ENCODE measurements around the gene TIMMDC1. TPM values are rescaled to one million over a fixed set of nuclear protein-coding genes. Genes with fewer than 3 reads are reported as not detected.

The TIMMDC1 gene
- total and polyA plus RNA-seq, 2 of the 4 experiments (the other 2 are of a cell fraction), result 52.5 to 56.6 TPM

GRCh38 chr3:119469418-119470189 lies 28.7 kb upstream of the TIMMDC1 start:
- Histone ChIP-seq H2AK9ac (replicated peaks; ENCODE audit: low read depth, low read length, poor library complexity) (peak overlapping the region; percentile 88), H4K20me1 (ENCODE audit: insufficient read depth, low read length) (no peaks in the 10 kb centered on the region), H2BK20ac (ENCODE audit: low read depth, low read length) (no peak overlapping the region), H3K18ac (ENCODE audit: low read depth, low read length) (no peak overlapping the region), H2BK120ac (ENCODE audit: low read depth, low read length) (no peak overlapping the region), H4K8ac (ENCODE audit: low read depth in 2 of 2, low read length in 2 of 2) (peak overlapping the region; percentile 89 to 95; a peak in 2 of 4 replicates), H3K14ac (replicated peaks; ENCODE audit: low read depth, low read length) (no peak overlapping the region), H2BK5ac (ENCODE audit: low read depth, low read length, poor library complexity, severe bottlenecking) (no peak overlapping the region), H2AK5ac (ENCODE audit: low read depth, low read length) (no peak overlapping the region), H3K9ac (ENCODE audit: low read depth, low read length) (peak overlapping the region; percentile 71), H4K5ac (ENCODE audit: low read depth, low read length) (no peak overlapping the region), H3K4ac (ENCODE audit: low read depth, low read length) (0 out of 2 replicates have a peak overlapping the region, but pooled peaks have one; percentile 87), H3K27ac (ENCODE audit: insufficient read depth, low read length) (peak overlapping the region; percentile 80; the same call in 1 of the 2 replicates), H3K4me2 (ENCODE audit: low read depth, low read length) (peak overlapping the region; percentile 88), H3K27me3 (ENCODE audit: control insufficient read depth, insufficient read depth, low read length) (no peaks in the 10 kb centered on the region), H3K4me1 (ENCODE audit: control insufficient read depth, insufficient read depth, low read length) (peaks cover 3% of the 10 kb centered on the region), H3K79me1 (ENCODE audit: low read depth in 1 of 2, low read length in 2 of 2) (peaks cover 10 to 23% of the 10 kb centered on the region in 2 experiments), H3K9me1 (ENCODE audit: insufficient read depth, low read length) (peaks cover 6% of the 10 kb centered on the region; the same call in 1 of the 2 replicates), H3K23ac (ENCODE audit: low read depth, low read length) (peak overlapping the region; percentile 71), H4K91ac (ENCODE audit: insufficient read depth, low read depth, low read length) (no peak overlapping the region), H3K9me3 (ENCODE audit: control insufficient read depth, insufficient read depth, low read length) (no peaks in the 10 kb centered on the region), H3K4me3 (ENCODE audit: insufficient read depth, low read depth, low read length) (peak overlapping the region; percentile 75), H2BK15ac (ENCODE audit: low read depth, low read length) (no peak overlapping the region), H3K56ac (ENCODE audit: extremely low read depth, insufficient read depth, low read length) (peak overlapping the region; percentile 2; the same call in 1 of the 2 replicates), H3K36me3 (ENCODE audit: control insufficient read depth, insufficient read depth, low read length) (peaks cover 8% of the 10 kb centered on the region), H2AFZ (replicated peaks; ENCODE audit: low read length, poor library complexity) (peak overlapping the region; percentile 100)
- dilution Hi-C loops (cut with HindIII; ENCODE audit: low sequenced_read_pairs, unreplicated experiment) (no loop called here), intact Hi-C loops (cut with micrococcal nuclease) (loop anchor here (2.0 kb wide), 1 partner anchor 211 kb away; no protein-coding TSS in a partner anchor), in situ Hi-C loops (cut with MboI; ENCODE audit: low sequenced_read_pairs) (no loop called here)
- CTCF ChIA-PET, result no interaction called here
- POLR2A ChIA-PET (ENCODE audit: unreplicated experiment), result interaction anchor here (1.0 kb wide), 1 partner anchor 18 kb away, joined by 3 read pairs; no protein-coding TSS in a partner anchor
- ATAC-seq (ENCODE audit: low read depth), result peak; percentile 10; the same call in 1 of the 2 replicates
- WGBS, 2 experiments (ENCODE audit: extremely low coverage in 2 of 2, insufficient read length in 1 of 2), result 21% methylated on average over 7 of the region's 16 CpGs; no CpG with 5 or more reads in 1 of the 2 experiments
- BruUV-seq (replicated peaks), result no TSS peak
- peak; percentile 47 for DNase-seq
- TF ChIP-seq MAZ (IDR thresholded peaks at IDR 0.05; ENCODE audit: borderline replicate concordance, low read depth, low read length), result no peak
- TF ChIP-seq RFX5 (IDR thresholded peaks at IDR 0.05; ENCODE audit: low read depth, low read length), result no peak
- no peak for TF ChIP-seq FOS (IDR thresholded peaks at IDR 0.05; ENCODE audit: low read depth, low read length)
- TF ChIP-seq USF2 (IDR thresholded peaks at IDR 0.05; ENCODE audit: low read depth, low read length), result no peak
- no peak for TF ChIP-seq RAD21 (IDR thresholded peaks at IDR 0.05; ENCODE audit: low read length)
- TF ChIP-seq POLR2A (IDR thresholded peaks at IDR 0.05; ENCODE audit: low read depth, low read length), result no peak
- no peak for TF ChIP-seq BHLHE40 (IDR thresholded peaks at IDR 0.05; ENCODE audit: low read depth, low read length)
- TF ChIP-seq NFE2L2 (IDR thresholded peaks at IDR 0.05; ENCODE audit: low read depth, low read length), result no peak
- no peak for TF ChIP-seq CTCF (conservative IDR thresholded peaks at IDR 0.05; ENCODE audit: low read depth, low read length)
- TF ChIP-seq SMC3 (IDR thresholded peaks at IDR 0.05; ENCODE audit: low read depth, low read length), result no peak
- no peak for TF ChIP-seq MXI1 (IDR thresholded peaks at IDR 0.05; ENCODE audit: borderline replicate concordance, low read depth, low read length)

All from IMR-90 (cell line).